ENCODE results near the gene KRTAP7-1. TPM values are rescaled to one million over a fixed set of nuclear protein-coding genes. Genes with fewer than 3 reads are reported as not detected.
A peak's percentile ranks its signal among the peaks of the same experiment; 100 is the strongest.

KRTAP7-1 gene
- total RNA-seq = not detected in 2 replicates

- H3K27me3 ChIP-seq (ENCODE audit: control insufficient read depth, insufficient read depth, low read length) = no peaks in the 10 kb centered on the region
- TF ChIP-seq, protein P1, sequence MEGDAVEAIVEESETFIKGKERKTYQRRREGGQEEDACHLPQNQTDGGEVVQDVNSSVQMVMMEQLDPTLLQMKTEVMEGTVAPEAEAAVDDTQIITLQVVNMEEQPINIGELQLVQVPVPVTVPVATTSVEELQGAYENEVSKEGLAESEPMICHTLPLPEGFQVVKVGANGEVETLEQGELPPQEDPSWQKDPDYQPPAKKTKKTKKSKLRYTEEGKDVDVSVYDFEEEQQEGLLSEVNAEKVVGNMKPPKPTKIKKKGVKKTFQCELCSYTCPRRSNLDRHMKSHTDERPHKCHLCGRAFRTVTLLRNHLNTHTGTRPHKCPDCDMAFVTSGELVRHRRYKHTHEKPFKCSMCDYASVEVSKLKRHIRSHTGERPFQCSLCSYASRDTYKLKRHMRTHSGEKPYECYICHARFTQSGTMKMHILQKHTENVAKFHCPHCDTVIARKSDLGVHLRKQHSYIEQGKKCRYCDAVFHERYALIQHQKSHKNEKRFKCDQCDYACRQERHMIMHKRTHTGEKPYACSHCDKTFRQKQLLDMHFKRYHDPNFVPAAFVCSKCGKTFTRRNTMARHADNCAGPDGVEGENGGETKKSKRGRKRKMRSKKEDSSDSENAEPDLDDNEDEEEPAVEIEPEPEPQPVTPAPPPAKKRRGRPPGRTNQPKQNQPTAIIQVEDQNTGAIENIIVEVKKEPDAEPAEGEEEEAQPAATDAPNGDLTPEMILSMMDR (IDR thresholded peaks at IDR 0.05; ENCODE audit: insufficient read depth, low read length, poor library complexity, severe bottlenecking) = no peak
- no peak within 1 kb of the TSS for H3K4me3 ChIP-seq (ENCODE audit: low read depth, low read length)
- no peaks in the 10 kb centered on the region for H3K36me3 ChIP-seq (ENCODE audit: control insufficient read depth, insufficient read depth, low read length)
- no peak for DNase-seq (ENCODE audit: low read depth)
Observed at GRCh38 chr21:30829659-30830058, at the start of gene KRTAP7-1. Gene KRTAP7-1, minus strand, starts transcription at chr21:30829759. Its CDS starts 61 bp downstream, at chr21:30829698.

GRCh38 chr21:30874526-30874925, 45.0 kb upstream of the KRTAP7-1 start:
- no peaks in the 10 kb centered on the region for H3K27me3 ChIP-seq (ENCODE audit: control insufficient read depth, insufficient read depth, low read length)
- no peaks in the 10 kb centered on the region for H3K36me3 ChIP-seq (ENCODE audit: control insufficient read depth, insufficient read depth, low read length)

DNA sequence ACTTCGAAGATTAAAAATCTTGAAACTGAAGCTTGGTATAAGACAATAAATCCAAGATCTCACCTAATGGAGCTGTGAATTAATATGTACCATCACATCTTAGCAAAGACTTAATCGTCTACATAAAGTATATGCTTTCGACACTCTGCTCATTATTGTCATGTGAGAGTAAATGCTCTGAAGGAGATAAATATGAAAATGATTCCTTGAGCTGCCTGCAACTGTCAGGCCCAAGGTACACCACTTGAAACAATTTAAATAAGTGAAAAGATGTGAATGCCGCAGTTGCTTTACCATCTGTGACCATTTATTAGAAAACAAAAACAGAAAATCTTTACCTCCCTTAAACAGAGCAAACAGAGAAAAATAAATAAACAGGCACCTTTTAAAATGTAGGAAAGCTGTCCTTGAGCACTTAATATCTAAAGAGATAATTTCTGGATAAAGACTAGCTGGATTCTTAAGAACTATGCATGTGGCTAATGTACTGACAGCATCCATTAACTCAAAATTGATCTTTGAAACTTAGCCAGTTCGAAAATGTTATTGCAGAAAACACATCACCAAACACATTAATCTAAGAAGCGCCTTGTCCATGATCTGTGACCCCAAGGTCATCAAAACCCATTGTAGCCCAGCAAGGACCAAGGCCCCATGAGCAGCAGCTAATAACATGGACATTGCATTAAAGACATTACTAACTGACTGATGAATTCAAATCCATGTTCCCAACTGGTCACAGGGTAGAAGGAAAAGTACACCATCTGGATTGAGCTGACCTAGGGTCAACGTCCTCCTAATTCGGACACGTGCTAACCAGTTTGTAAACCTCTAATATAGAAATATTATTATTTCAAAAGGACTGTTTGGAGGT, 18.3 kb upstream of the KRTAP7-1 start:
- no peak overlapping the region for H3K4me3 ChIP-seq (ENCODE audit: low read depth, low read length)
- no peaks in the 10 kb centered on the region for H3K36me3 ChIP-seq (ENCODE audit: control insufficient read depth, insufficient read depth, low read length)
- no peak for DNase-seq (ENCODE audit: low read depth)
- H3K27me3 ChIP-seq (ENCODE audit: control insufficient read depth, insufficient read depth, low read length) = no peaks in the 10 kb centered on the region
- TF ChIP-seq, protein P1 (IDR thresholded peaks at IDR 0.05; ENCODE audit: insufficient read depth, low read length, poor library complexity, severe bottlenecking) = no peak

More at GRCh38 chr21:30874526-30874925, 45.0 kb upstream of the KRTAP7-1 start:
- no peak overlapping the region for H3K4me3 ChIP-seq (ENCODE audit: low read depth, low read length)
- TF ChIP-seq, protein P1 (IDR thresholded peaks at IDR 0.05; ENCODE audit: insufficient read depth, low read length, poor library complexity, severe bottlenecking) = no peak
- DNase-seq (ENCODE audit: low read depth) = no peak

DNA sequence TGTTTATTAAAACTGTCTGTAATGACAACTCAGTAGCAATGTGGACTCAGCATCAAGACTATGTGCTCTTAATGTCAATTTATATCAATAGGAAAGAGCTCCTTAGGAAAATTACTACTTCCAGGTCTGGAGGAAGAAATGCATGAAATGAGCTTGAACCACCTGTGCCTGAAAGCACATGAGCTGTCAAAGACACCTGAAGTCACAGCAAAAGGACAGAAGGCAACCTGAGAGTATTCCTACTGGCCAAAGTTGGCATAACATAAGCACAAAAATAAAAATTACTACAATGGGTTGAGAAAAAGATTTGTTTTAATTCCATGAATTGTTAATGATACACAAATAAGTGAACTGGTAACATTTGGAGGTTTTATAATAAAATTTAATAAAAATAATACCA, 13.4 kb upstream of the KRTAP7-1 start:
- Histone ChIP-seq H3K27me3 (ENCODE audit: control insufficient read depth, insufficient read depth, low read length) (no peaks in the 10 kb centered on the region), H3K4me3 (ENCODE audit: low read depth, low read length) (no peak overlapping the region), H3K36me3 (ENCODE audit: control insufficient read depth, insufficient read depth, low read length) (no peaks in the 10 kb centered on the region)
- DNase-seq (ENCODE audit: low read depth) = no peak
- TF ChIP-seq, protein P1 (IDR thresholded peaks at IDR 0.05; ENCODE audit: insufficient read depth, low read length, poor library complexity, severe bottlenecking) = no peak

DNA sequence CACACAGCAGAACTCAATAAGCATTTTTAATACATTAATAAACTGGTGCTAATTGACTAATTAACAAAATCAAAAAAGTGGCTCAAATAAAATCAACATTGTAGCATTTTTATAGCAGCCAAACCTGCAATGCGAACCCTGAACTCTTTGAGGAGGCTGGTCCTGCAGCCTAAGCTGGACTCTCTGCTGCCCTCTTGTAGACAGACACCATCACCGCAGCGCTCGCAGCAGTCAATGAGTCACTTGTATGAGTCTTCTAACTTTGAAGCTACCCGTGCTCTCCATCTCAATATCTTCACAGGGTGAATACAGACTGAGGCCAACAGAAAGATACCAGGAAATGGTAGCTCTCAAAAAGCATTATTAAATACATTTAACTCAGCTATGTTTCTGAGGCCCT, 9.7 kb upstream of the KRTAP7-1 start:
- TF ChIP-seq, protein P1 (IDR thresholded peaks at IDR 0.05; ENCODE audit: insufficient read depth, low read length, poor library complexity, severe bottlenecking) = peak; percentile 67
- H3K36me3 ChIP-seq (ENCODE audit: control insufficient read depth, insufficient read depth, low read length) = no peaks in the 10 kb centered on the region
- H3K27me3 ChIP-seq (ENCODE audit: control insufficient read depth, insufficient read depth, low read length) = no peaks in the 10 kb centered on the region
- no peak for DNase-seq (ENCODE audit: low read depth)
- H3K4me3 ChIP-seq (ENCODE audit: low read depth, low read length) = no peak overlapping the region
